Choroid plexus epithelial cell (primary cell): Measurements from ENCODE around the gene TMEM151B.

ENCODE experiments used
- DNase-seq: peaks from one replicate; pipeline ENCODE4 v3.0.0-alpha.2; 2010; ENCODE audit warnings: low read depth
- H3K4me3 ChIP-seq: 2 replicates; pipeline ENCODE4 v1.5.1; 2011; ENCODE audit warnings: low read depth, mild to moderate bottlenecking, control low read depth, low read length, moderate library complexity
- TF ChIP-seq, protein P1 (sequence below): conservative IDR thresholded peaks from 2 replicates; pipeline ENCODE4 v1.5.1; 2011; ENCODE audit warnings: low read depth, mild to moderate bottlenecking, control low read depth, inconsistent platforms, low read length, moderate library complexity

The TMEM151B gene

DNA sequence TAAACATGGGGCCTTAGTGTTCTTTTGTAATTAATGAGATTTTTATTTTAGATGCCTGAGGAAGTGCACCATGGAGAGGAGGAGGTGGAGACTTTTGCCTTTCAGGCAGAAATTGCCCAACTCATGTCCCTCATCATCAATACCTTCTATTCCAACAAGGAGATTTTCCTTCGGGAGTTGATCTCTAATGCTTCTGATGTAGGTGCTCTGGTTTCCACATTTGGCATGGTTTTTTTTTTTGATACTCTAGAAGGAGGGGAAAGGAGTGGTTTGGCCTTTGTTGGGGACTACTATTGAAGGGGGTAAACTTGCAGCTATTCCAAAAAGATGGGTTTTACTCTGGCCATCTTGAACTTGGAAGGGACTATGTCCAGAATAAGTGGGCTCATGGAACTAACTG lies 21.7 kb upstream of the TMEM151B start:
- no peak for DNase-seq
- H3K4me3 ChIP-seq = peak overlapping the region; percentile 76
- TF ChIP-seq, protein P1, sequence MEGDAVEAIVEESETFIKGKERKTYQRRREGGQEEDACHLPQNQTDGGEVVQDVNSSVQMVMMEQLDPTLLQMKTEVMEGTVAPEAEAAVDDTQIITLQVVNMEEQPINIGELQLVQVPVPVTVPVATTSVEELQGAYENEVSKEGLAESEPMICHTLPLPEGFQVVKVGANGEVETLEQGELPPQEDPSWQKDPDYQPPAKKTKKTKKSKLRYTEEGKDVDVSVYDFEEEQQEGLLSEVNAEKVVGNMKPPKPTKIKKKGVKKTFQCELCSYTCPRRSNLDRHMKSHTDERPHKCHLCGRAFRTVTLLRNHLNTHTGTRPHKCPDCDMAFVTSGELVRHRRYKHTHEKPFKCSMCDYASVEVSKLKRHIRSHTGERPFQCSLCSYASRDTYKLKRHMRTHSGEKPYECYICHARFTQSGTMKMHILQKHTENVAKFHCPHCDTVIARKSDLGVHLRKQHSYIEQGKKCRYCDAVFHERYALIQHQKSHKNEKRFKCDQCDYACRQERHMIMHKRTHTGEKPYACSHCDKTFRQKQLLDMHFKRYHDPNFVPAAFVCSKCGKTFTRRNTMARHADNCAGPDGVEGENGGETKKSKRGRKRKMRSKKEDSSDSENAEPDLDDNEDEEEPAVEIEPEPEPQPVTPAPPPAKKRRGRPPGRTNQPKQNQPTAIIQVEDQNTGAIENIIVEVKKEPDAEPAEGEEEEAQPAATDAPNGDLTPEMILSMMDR = no peak

DNA sequence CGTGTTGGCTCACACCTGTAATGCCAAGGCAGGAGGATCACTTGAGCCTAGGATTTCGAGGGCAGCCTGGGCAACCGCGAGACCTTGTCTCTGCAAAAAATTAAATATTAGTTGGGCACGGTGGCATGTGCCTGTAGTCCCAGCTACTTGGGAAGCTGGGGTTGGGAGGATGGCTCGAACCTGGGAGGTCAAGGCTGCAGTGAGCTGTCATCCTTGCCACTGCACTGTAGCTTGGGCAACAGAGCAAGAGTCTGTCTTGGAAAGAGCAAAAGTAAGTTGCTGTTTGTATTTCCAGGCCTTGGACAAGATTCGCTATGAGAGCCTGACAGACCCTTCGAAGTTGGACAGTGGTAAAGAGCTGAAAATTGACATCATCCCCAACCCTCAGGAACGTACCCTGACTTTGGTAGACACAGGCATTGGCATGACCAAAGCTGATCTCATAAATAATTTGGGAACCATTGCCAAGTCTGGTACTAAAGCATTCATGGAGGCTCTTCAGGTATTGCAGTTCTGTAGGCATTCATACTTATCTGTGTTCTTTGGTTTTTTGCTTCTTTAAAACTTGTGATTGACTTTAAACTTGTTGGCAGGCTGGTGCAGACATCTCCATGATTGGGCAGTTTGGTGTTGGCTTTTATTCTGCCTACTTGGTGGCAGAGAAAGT lies 21.0 kb upstream of the TMEM151B start:
- no peak for DNase-seq

DNA sequence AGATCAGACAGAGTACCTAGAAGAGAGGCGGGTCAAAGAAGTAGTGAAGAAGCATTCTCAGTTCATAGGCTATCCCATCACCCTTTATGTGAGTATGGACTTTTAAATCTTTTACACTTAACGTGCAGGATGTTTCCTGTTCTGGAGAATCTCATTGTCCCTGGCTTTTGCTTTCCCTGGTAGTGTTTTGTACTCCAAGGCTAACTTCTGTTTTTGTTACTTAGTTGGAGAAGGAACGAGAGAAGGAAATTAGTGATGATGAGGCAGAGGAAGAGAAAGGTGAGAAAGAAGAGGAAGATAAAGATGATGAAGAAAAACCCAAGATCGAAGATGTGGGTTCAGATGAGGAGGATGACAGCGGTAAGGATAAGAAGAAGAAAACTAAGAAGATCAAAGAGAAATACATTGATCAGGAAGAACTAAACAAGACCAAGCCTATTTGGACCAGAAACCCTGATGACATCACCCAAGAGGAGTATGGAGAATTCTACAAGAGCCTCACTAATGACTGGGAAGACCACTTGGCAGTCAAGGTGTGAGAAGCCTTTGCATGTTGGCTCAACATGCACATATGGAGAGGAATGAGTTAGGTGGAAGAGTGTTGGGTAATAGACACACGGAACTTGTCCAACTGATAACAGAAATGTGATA lies 20.1 kb upstream of the TMEM151B start:
- no peak overlapping the region for H3K4me3 ChIP-seq
- TF ChIP-seq, protein P1 = no peak
- no peak for DNase-seq

More for the DNA sequence above, 21.0 kb upstream of the TMEM151B start:
- H3K4me3 ChIP-seq = peak overlapping the region; percentile 76
- TF ChIP-seq, protein P1 = no peak

DNA sequence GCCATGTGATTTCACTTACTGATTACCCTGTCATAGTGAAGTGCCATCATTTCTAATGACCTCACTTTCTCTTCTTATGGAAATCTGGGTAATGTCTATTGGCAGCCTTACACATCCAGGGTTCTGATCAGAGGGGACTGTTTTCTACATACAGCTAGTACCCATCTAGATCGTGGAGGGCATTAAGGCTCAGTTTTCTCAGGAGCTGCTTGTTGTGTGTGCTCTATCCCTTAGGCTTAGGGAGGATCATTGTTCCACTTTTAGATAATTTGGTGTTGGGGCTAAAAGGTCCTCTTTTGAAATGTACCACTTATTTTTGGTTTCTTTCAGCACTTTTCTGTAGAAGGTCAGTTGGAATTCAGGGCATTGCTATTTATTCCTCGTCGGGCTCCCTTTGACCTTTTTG lies 19.5 kb upstream of the TMEM151B start:
- DNase-seq = no peak
- H3K4me3 ChIP-seq = no peak overlapping the region
- TF ChIP-seq, protein P1 = no peak

DNA sequence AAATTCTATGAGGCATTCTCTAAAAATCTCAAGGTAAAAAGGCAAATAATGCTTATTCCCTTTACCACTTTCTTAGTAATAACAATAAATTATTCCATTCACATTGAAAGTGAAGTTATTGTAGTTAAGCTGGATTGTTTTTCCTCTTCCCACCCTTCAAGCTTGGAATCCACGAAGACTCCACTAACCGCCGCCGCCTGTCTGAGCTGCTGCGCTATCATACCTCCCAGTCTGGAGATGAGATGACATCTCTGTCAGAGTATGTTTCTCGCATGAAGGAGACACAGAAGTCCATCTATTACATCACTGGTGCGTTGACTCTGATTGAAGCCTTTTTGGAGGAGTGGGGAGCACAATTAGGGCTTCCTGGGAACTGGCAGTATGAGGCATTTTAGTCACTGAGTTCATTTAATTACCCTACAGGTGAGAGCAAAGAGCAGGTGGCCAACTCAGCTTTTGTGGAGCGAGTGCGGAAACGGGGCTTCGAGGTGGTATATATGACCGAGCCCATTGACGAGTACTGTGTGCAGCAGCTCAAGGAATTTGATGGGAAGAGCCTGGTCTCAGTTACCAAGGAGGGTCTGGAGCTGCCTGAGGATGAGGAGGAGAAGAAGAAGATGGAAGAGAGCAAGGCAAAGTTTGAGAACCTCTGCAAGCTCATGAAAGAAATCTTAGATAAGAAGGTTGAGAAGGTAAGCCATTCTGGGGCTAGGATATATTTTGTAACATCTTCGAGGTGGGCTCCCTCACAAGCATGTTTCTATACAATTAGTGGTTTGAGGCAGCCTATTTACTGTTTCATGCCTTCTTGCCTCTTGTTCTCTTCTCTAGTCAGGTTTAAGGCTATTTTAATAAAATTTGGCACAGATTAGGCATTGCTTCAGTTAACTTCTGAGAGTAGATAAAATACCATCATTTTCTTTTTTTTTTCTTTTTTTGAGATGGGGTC lies 18.4 kb upstream of the TMEM151B start:
- DNase-seq = no peak
- TF ChIP-seq, protein P1 = no peak
- no peak overlapping the region for H3K4me3 ChIP-seq

DNA sequence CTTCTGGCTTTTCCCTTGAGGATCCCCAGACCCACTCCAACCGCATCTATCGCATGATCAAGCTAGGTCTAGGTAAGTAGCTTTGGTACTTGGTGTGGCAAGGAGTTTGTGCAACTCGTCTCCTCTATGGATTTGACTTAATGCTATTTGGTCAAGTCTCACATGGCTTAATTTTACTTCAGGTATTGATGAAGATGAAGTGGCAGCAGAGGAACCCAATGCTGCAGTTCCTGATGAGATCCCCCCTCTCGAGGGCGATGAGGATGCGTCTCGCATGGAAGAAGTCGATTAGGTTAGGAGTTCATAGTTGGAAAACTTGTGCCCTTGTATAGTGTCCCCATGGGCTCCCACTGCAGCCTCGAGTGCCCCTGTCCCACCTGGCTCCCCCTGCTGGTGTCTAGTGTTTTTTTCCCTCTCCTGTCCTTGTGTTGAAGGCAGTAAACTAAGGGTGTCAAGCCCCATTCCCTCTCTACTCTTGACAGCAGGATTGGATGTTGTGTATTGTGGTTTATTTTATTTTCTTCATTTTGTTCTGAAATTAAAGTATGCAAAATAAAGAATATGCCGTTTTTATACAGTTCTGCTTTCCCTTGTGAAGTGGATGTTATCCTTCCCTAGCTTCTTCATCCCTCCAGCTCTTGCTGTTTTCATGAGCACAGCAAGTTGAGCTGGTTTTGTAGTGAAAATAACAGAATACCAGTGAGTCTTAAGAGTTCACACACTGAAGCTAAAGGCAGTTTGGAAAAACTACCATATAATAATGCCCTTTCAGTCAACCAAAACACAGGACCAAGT lies 16.7 kb upstream of the TMEM151B start:
- TF ChIP-seq, protein P1 = peak; percentile 66
- H3K4me3 ChIP-seq = no peak overlapping the region
- peak; percentile 42 for DNase-seq
